ENCODE results near the gene SHLD1.

The SHLD1 gene

GRCh38 chr20:5900908-5901307 is 150.7 kb downstream of the SHLD1 start:
- TF ChIP-seq RAD21 (IDR thresholded peaks at IDR 0.05; ENCODE audit: low read depth) (no peak), EP300 (IDR thresholded peaks at IDR 0.05; ENCODE audit: borderline replicate concordance) (no peak), CEBPB (IDR thresholded peaks at IDR 0.05) (no peak), CREB1 (IDR thresholded peaks at IDR 0.05; ENCODE audit: low read depth) (no peak), ZBTB7A (IDR thresholded peaks at IDR 0.05; ENCODE audit: low read depth) (no peak)

DNA sequence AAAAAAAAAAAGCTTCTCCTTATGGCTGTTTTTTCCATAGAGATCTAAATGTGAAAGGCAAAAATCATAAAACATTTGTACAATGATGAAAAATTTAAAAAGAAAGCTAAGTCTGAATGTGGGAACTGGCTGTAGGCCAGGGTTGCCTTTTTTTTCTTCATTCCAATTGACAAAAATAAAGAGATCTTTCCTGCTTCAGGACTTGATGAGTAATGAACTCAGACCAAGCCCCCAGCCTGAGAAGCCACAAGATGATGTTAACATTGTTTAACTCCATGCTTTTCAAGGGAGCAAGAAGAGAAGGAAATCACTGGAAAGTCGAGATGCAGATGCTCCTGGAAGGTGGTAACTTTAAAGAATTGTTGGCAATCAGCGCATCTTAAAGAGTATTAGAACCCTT is 158.8 kb downstream of the SHLD1 start:
- TF ChIP-seq YY1 (IDR thresholded peaks at IDR 0.05; ENCODE audit: low read depth) (no peak), RAD21 (IDR thresholded peaks at IDR 0.05; ENCODE audit: low read depth) (no peak)

DNA sequence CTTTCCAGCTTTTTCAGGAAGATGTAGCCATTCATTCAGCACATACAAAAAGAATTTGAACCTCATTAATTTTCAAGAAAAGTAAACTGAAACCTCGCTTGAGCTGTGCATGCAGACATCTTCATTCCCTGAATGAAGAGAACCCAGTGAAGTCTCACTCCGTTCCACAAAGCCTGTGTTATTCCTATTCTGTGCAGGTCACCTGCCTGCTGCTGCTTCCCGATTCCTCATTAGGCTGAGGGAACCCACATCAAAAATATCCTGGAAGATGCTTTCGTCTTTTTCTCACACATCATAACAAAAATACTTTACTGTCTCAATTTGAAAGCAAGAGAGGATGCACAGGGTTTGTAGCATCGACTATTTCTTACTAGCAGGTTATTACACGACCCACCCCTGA is 160.0 kb downstream of the SHLD1 start:
- TF ChIP-seq NFIC (IDR thresholded peaks at IDR 0.05) (no peak), RAD21 (IDR thresholded peaks at IDR 0.05; ENCODE audit: low read depth) (no peak), CEBPB (IDR thresholded peaks at IDR 0.05) (no peak), ZBTB7A (IDR thresholded peaks at IDR 0.05; ENCODE audit: low read depth) (no peak), FOXM1 (IDR thresholded peaks at IDR 0.05; ENCODE audit: borderline replicate concordance, low read depth) (no peak), CREB1 (IDR thresholded peaks at IDR 0.05; ENCODE audit: low read depth) (no peak), EGR1 (IDR thresholded peaks at IDR 0.05) (no peak), TAF1 (IDR thresholded peaks at IDR 0.05; ENCODE audit: low read depth) (no peak), EP300 (IDR thresholded peaks at IDR 0.05; ENCODE audit: borderline replicate concordance) (no peak), YY1 (IDR thresholded peaks at IDR 0.05; ENCODE audit: low read depth) (no peak), TEAD4 (IDR thresholded peaks at IDR 0.05) (no peak), TCF12 (IDR thresholded peaks at IDR 0.05; ENCODE audit: low read depth) (no peak)
- TF ChIP-seq, protein P1, sequence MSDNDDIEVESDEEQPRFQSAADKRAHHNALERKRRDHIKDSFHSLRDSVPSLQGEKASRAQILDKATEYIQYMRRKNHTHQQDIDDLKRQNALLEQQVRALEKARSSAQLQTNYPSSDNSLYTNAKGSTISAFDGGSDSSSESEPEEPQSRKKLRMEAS (IDR thresholded peaks at IDR 0.05), result no peak
- TF ChIP-seq, protein P2, sequence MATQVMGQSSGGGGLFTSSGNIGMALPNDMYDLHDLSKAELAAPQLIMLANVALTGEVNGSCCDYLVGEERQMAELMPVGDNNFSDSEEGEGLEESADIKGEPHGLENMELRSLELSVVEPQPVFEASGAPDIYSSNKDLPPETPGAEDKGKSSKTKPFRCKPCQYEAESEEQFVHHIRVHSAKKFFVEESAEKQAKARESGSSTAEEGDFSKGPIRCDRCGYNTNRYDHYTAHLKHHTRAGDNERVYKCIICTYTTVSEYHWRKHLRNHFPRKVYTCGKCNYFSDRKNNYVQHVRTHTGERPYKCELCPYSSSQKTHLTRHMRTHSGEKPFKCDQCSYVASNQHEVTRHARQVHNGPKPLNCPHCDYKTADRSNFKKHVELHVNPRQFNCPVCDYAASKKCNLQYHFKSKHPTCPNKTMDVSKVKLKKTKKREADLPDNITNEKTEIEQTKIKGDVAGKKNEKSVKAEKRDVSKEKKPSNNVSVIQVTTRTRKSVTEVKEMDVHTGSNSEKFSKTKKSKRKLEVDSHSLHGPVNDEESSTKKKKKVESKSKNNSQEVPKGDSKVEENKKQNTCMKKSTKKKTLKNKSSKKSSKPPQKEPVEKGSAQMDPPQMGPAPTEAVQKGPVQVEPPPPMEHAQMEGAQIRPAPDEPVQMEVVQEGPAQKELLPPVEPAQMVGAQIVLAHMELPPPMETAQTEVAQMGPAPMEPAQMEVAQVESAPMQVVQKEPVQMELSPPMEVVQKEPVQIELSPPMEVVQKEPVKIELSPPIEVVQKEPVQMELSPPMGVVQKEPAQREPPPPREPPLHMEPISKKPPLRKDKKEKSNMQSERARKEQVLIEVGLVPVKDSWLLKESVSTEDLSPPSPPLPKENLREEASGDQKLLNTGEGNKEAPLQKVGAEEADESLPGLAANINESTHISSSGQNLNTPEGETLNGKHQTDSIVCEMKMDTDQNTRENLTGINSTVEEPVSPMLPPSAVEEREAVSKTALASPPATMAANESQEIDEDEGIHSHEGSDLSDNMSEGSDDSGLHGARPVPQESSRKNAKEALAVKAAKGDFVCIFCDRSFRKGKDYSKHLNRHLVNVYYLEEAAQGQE (IDR thresholded peaks at IDR 0.05; ENCODE audit: low read depth), result no peak
- TF ChIP-seq, protein P3, sequence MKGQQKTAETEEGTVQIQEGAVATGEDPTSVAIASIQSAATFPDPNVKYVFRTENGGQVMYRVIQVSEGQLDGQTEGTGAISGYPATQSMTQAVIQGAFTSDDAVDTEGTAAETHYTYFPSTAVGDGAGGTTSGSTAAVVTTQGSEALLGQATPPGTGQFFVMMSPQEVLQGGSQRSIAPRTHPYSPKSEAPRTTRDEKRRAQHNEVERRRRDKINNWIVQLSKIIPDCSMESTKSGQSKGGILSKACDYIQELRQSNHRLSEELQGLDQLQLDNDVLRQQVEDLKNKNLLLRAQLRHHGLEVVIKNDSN (IDR thresholded peaks at IDR 0.05), result no peak

DNA sequence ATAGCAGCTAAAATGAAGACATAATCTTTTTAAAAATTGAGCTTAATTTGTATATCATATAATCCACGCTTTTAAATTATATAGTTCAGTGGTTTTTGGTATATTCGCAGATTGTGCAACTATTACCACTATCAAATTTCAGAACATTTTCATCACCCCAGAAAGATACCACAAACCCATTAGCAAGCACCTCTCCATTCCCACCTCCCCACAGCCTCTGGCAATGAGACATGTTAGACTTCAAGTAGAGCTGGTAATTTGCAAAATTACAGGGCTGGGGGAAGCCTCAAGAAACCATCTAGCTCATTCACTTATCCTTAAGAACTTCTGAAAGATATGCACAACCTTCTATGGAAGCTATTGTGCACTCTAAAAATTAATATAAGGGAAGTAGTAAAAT is 163.0 kb downstream of the SHLD1 start:
- no peak for TF ChIP-seq EP300 (IDR thresholded peaks at IDR 0.05; ENCODE audit: borderline replicate concordance)
- TF ChIP-seq CEBPB (IDR thresholded peaks at IDR 0.05), result no peak
- no peak for TF ChIP-seq YY1 (IDR thresholded peaks at IDR 0.05; ENCODE audit: low read depth)
- TF ChIP-seq, protein P1 (IDR thresholded peaks at IDR 0.05), result no peak
- no peak for TF ChIP-seq TCF12 (IDR thresholded peaks at IDR 0.05; ENCODE audit: low read depth)

All from Ishikawa (cell line).